HCT116 (cell line): Measurements from ENCODE around the gene INSR.

Experiments
- ATF3 ChIP-seq: IDR thresholded peaks from 2 replicates; pipeline ENCODE4 v1.6.1; 2012
- EZH2phosphoT487 ChIP-seq: fragments of 200-600 bp; IDR thresholded peaks from 2 replicates; pipeline ENCODE4 v1.6.1; 2018; ENCODE audit warnings: antibody characterized with exemption, borderline replicate concordance
- MAX ChIP-seq: IDR thresholded peaks from 2 replicates; pipeline ENCODE4 v1.6.1; 2012
- POLR2AphosphoS5 ChIP-seq: IDR thresholded peaks from 2 replicates; pipeline ENCODE4 v1.6.1; 2011; ENCODE audit warnings: mild to moderate bottlenecking, low read depth, low read length, moderate library complexity
- RAD21 ChIP-seq: IDR thresholded peaks from 2 replicates; pipeline ENCODE4 v1.6.1; 2012; ENCODE audit warnings: low read depth, mild to moderate bottlenecking
- REST ChIP-seq: IDR thresholded peaks from 2 replicates; pipeline ENCODE4 v1.6.1; 2012; ENCODE audit warnings: low read depth
- SIN3A ChIP-seq: IDR thresholded peaks from 2 replicates; pipeline ENCODE4 v1.6.1; 2012; ENCODE audit warnings: low read depth
- ZFX ChIP-seq: fragments of 450-650 bp; IDR thresholded peaks from 2 replicates; pipeline ENCODE4 v1.6.1; 2017
- ZNF274 ChIP-seq: fragments of 200-500 bp; sonication (Bioruptor generic); IDR thresholded peaks from 2 replicates; pipeline ENCODE4 v1.6.1; 2014; ENCODE audit warnings: mild to moderate bottlenecking, low read depth, low read length, inconsistent platforms
- TF ChIP-seq, protein P1 (sequence below), 3 experiments: fragments of 200-600 bp in 1 of 3; sonication (generic) in 1 of 3; IDR thresholded peaks in 2 of 3; conservative IDR thresholded peaks in 1 of 3; 2 replicates each; pipeline ENCODE4 v1.5.1; 2012 to 2017; ENCODE audit warnings: low read depth in 2 of 3, low read length in 2 of 3, antibody characterized with exemption in 1 of 3, borderline replicate concordance in 1 of 3, control low read depth in 1 of 3, mild to moderate bottlenecking in 1 of 3, mixed read lengths in 1 of 3, mixed run types in 1 of 3, moderate library complexity in 1 of 3; ENCODE audit not compliant: insufficient read depth in 1 of 3

DNA sequence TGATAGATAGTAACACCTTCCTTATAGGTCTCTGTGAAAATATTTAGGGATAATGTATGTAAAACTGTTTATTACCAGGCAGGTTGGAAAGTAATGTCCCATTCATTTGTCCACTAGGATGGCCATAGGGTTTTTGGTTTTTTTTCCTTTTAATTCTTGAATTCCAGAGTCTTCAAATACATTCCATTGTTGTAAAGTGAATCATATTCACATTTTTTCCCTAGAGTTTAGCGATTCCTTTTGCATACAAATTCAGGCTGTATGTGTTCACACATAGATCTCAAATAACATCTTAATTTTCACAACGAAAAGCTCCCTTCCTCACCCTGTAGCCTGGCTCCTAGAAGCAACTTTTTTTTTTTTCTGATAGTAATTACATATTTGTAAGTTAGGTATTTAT lies 226.5 kb downstream of the INSR start:
- no peak for TF ChIP-seq ZFX
- TF ChIP-seq, protein P1, sequence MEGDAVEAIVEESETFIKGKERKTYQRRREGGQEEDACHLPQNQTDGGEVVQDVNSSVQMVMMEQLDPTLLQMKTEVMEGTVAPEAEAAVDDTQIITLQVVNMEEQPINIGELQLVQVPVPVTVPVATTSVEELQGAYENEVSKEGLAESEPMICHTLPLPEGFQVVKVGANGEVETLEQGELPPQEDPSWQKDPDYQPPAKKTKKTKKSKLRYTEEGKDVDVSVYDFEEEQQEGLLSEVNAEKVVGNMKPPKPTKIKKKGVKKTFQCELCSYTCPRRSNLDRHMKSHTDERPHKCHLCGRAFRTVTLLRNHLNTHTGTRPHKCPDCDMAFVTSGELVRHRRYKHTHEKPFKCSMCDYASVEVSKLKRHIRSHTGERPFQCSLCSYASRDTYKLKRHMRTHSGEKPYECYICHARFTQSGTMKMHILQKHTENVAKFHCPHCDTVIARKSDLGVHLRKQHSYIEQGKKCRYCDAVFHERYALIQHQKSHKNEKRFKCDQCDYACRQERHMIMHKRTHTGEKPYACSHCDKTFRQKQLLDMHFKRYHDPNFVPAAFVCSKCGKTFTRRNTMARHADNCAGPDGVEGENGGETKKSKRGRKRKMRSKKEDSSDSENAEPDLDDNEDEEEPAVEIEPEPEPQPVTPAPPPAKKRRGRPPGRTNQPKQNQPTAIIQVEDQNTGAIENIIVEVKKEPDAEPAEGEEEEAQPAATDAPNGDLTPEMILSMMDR (IDR thresholded peaks at IDR 0.05 in 2 of 3, conservative IDR thresholded peaks at IDR 0.05 in 1 of 3; ENCODE audit: borderline replicate concordance in 1 of 3, insufficient read depth in 1 of 3, low read depth in 2 of 3, low read length in 2 of 3), result no peak
- no peak for TF ChIP-seq EZH2phosphoT487
- TF ChIP-seq ZNF274, result no peak
- no peak for TF ChIP-seq RAD21
- no peak for TF ChIP-seq POLR2AphosphoS5
- TF ChIP-seq REST, result no peak
- no peak for TF ChIP-seq SIN3A
- TF ChIP-seq ATF3, result no peak
- TF ChIP-seq MAX, result no peak
